K562 (cell line): ENCODE results near the gene RIPPLY3. TPM values are rescaled to one million over a fixed set of nuclear protein-coding genes. Genes with fewer than 3 reads are reported as not detected.

Experiments
- CHD4 ChIP-seq: fragments of 200-600 bp; sonication (generic); IDR thresholded peaks from 3 replicates; pipeline ENCODE4 v1.6.1; 2012; ENCODE audit warnings: low read depth, mild to moderate bottlenecking, mixed read lengths, low read length, inconsistent platforms; ENCODE audit not compliant: insufficient read depth, insufficient replicate concordance, poor library complexity, severe bottlenecking
- ETV5 ChIP-seq: sonication (generic); formaldehyde crosslinking; IDR thresholded peaks from 2 replicates; pipeline ENCODE4 v1.4.0; 2020; ENCODE audit warnings: low read depth, mild to moderate bottlenecking, missing genetic modification reagents
- KAT7 ChIP-seq: sonication (generic); formaldehyde crosslinking; IDR thresholded peaks from 2 replicates; pipeline ENCODE4 v1.8.0; 2022; ENCODE audit warnings: missing genetic modification reagents, mild to moderate bottlenecking, borderline replicate concordance
- LEF1 ChIP-seq: fragments of 450-650 bp; IDR thresholded peaks from 2 replicates; pipeline ENCODE4 v1.6.1; 2016; ENCODE audit warnings: mild to moderate bottlenecking
- TEAD2 ChIP-seq: fragments of 450-650 bp; IDR thresholded peaks from 2 replicates; pipeline ENCODE4 v1.6.1; 2016; ENCODE audit warnings: missing genetic modification characterization, control low read depth, missing compliant biosample characterization
- TSC22D4 ChIP-seq: fragments of 450-650 bp; IDR thresholded peaks from 2 replicates; pipeline ENCODE4 v1.6.1; 2016; ENCODE audit warnings: missing genetic modification characterization, missing biosample characterization, control low read depth
- ZNF324 ChIP-seq: fragments of 250-450 bp; sonication (Bioruptor Pico); IDR thresholded peaks from 2 replicates; pipeline ENCODE4 v1.4.0; 2020; ENCODE audit warnings: mild to moderate bottlenecking
- ZNF354B ChIP-seq: fragments of 250-450 bp; sonication (Bioruptor Pico); IDR thresholded peaks from 2 replicates; pipeline ENCODE4 v1.4.0; 2020
- ZNF644 ChIP-seq: fragments of 200-800 bp; sonication (Bioruptor generic); IDR thresholded peaks from 2 replicates; pipeline ENCODE4 v1.6.1; 2016; ENCODE audit warnings: low read depth, missing genetic modification characterization, missing compliant biosample characterization
- polyA plus RNA-seq, 8 experiments: library from polyadenylated mRNA; depleted of rRNA in 4 of 8; stranded (reverse) in 5 of 8; unstranded in 3 of 8; fragments of >200 nt; fragmentation: Nextera tagmentation in 2 of 8; fragmentation: Illumina TruSeq in 1 of 8; extraction: Ambion mirVana in 2 of 8; extraction: Trizol in 1 of 8; gene quantifications; 2 replicates each; pipeline versions ENCODE4 v1.2.1 to v1.2.3, GENCODE V29; 2011 to 2014; ENCODE audit warnings: inconsistent platforms in 1 of 8, missing spikeins in 1 of 8
- total RNA-seq, 7 experiments: library from RNA; depleted of rRNA in 6 of 7; stranded (reverse); fragments of >200 nt in 6 of 7; fragmentation: Illumina TruSeq in 2 of 7; extraction: Trizol in 2 of 7; gene quantifications; 2 replicates each; pipeline versions ENCODE4 v1.2.1 to v1.2.3, GENCODE V29; 2011 to 2021; ENCODE audit warnings: low replicate concordance in 1 of 7
- TF ChIP-seq, protein P1 (sequence below): sonication (generic); formaldehyde crosslinking; IDR thresholded peaks from 2 replicates; pipeline ENCODE4 v1.8.1; 2023; ENCODE audit warnings: mild to moderate bottlenecking, missing genetic modification reagents
- TF ChIP-seq, protein P2 (sequence below): sonication (generic); formaldehyde crosslinking; IDR thresholded peaks from 2 replicates; pipeline ENCODE4 v1.8.1; 2022; ENCODE audit warnings: missing genetic modification reagents
- TF ChIP-seq, protein P3 (sequence below): fragments of 250-450 bp; sonication (Bioruptor Pico); IDR thresholded peaks from 2 replicates; pipeline ENCODE4 v1.9.0; 2021; ENCODE audit warnings: mild to moderate bottlenecking
- TF ChIP-seq, protein P4 (sequence below), 2 experiments: fragments of 150-350 bp in 1 of 2; IDR thresholded peaks; 2 replicates each; pipeline ENCODE4 v1.6.1; 2012 to 2016; ENCODE audit warnings: low read depth in 2 of 2, low read length in 2 of 2, mild to moderate bottlenecking in 1 of 2, moderate library complexity in 1 of 2
- TF ChIP-seq, protein P5 (sequence below): fragments of 450-650 bp; IDR thresholded peaks from 2 replicates; pipeline ENCODE4 v1.7.1; 2018; ENCODE audit warnings: mild to moderate bottlenecking, low read depth; ENCODE audit not compliant: partially characterized antibody

Gene RIPPLY3
- total and polyA plus RNA-seq, 9 of the 15 experiments (the other 6 are each of a cell fraction or from before 2014, with no cell fraction given): not detected

DNA sequence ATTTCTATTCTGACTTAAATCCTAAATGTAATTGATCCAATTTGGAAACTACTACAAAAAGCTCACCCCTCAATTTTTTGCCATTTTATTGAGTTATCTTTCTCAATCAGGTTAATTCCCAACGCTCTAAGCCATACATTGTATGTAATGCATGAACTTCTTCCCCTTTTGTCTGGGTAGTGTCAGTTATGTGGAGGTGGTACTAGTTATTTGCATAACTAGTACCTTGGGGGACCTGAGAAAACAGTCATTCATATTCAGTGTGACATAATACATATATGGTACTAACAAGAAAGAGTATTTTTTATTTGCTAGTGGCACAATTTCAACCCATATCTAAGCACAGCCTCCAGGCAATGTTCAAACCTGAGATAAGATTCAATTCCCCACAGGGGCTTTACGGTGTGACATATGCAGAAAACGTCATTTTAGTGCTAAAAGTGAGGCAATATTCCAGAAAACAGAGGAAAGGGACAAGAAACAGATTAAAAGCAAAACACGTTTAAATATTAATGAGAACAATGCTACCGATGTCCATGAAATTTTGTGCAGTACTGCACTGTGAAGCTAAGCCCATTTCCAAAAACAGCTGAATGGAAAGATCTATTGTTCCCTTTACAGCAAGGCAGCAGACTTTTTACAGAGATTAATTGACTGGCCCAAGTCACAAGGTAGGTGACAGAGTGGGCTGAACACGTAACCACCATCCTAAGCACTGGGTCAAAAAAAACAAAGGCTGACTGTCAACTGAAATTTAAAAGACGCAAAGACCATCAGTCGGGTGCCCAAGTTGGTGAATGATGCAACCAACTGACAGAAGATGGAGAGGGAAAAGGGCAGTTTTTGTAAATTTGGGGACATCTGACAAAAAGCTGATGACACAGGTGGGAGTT lies 41.4 kb upstream of the RIPPLY3 start (continued):
- TF ChIP-seq, protein P1, sequence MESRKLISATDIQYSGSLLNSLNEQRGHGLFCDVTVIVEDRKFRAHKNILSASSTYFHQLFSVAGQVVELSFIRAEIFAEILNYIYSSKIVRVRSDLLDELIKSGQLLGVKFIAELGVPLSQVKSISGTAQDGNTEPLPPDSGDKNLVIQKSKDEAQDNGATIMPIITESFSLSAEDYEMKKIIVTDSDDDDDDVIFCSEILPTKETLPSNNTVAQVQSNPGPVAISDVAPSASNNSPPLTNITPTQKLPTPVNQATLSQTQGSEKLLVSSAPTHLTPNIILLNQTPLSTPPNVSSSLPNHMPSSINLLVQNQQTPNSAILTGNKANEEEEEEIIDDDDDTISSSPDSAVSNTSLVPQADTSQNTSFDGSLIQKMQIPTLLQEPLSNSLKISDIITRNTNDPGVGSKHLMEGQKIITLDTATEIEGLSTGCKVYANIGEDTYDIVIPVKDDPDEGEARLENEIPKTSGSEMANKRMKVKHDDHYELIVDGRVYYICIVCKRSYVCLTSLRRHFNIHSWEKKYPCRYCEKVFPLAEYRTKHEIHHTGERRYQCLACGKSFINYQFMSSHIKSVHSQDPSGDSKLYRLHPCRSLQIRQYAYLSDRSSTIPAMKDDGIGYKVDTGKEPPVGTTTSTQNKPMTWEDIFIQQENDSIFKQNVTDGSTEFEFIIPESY (CRISPR knock-in tag): no peak
- TF ChIP-seq ZNF644 (tag): peak; percentile 30; the same call in 1 of the 2 replicates
- 0 out of 2 replicates have a peak, but pooled peaks have one; percentile 38 for TF ChIP-seq ZNF324 (CRISPR knock-in tag)
- TF ChIP-seq, protein P2, sequence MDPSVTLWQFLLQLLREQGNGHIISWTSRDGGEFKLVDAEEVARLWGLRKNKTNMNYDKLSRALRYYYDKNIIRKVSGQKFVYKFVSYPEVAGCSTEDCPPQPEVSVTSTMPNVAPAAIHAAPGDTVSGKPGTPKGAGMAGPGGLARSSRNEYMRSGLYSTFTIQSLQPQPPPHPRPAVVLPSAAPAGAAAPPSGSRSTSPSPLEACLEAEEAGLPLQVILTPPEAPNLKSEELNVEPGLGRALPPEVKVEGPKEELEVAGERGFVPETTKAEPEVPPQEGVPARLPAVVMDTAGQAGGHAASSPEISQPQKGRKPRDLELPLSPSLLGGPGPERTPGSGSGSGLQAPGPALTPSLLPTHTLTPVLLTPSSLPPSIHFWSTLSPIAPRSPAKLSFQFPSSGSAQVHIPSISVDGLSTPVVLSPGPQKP (CRISPR knock-in tag): no peak
- TF ChIP-seq KAT7 (CRISPR knock-in tag): no peak
- TF ChIP-seq ETV5 (CRISPR knock-in tag): 0 out of 2 replicates have a peak, but pooled peaks have one; percentile 10
- peak; percentile 35; the same call in 1 of the 2 replicates for TF ChIP-seq LEF1
- TF ChIP-seq, protein P3, sequence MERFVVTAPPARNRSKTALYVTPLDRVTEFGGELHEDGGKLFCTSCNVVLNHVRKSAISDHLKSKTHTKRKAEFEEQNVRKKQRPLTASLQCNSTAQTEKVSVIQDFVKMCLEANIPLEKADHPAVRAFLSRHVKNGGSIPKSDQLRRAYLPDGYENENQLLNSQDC (CRISPR knock-in tag): no peak
- TF ChIP-seq CHD4: no peak
- no peak for TF ChIP-seq TEAD2 (tag)
- TF ChIP-seq TSC22D4 (tag): no peak
- TF ChIP-seq, protein P4, sequence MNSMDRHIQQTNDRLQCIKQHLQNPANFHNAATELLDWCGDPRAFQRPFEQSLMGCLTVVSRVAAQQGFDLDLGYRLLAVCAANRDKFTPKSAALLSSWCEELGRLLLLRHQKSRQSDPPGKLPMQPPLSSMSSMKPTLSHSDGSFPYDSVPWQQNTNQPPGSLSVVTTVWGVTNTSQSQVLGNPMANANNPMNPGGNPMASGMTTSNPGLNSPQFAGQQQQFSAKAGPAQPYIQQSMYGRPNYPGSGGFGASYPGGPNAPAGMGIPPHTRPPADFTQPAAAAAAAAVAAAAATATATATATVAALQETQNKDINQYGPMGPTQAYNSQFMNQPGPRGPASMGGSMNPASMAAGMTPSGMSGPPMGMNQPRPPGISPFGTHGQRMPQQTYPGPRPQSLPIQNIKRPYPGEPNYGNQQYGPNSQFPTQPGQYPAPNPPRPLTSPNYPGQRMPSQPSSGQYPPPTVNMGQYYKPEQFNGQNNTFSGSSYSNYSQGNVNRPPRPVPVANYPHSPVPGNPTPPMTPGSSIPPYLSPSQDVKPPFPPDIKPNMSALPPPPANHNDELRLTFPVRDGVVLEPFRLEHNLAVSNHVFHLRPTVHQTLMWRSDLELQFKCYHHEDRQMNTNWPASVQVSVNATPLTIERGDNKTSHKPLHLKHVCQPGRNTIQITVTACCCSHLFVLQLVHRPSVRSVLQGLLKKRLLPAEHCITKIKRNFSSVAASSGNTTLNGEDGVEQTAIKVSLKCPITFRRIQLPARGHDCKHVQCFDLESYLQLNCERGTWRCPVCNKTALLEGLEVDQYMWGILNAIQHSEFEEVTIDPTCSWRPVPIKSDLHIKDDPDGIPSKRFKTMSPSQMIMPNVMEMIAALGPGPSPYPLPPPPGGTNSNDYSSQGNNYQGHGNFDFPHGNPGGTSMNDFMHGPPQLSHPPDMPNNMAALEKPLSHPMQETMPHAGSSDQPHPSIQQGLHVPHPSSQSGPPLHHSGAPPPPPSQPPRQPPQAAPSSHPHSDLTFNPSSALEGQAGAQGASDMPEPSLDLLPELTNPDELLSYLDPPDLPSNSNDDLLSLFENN (IDR thresholded peaks at IDR 0.05; ENCODE audit: low read depth in 2 of 2, low read length in 2 of 2): no peak
- TF ChIP-seq, protein P5, sequence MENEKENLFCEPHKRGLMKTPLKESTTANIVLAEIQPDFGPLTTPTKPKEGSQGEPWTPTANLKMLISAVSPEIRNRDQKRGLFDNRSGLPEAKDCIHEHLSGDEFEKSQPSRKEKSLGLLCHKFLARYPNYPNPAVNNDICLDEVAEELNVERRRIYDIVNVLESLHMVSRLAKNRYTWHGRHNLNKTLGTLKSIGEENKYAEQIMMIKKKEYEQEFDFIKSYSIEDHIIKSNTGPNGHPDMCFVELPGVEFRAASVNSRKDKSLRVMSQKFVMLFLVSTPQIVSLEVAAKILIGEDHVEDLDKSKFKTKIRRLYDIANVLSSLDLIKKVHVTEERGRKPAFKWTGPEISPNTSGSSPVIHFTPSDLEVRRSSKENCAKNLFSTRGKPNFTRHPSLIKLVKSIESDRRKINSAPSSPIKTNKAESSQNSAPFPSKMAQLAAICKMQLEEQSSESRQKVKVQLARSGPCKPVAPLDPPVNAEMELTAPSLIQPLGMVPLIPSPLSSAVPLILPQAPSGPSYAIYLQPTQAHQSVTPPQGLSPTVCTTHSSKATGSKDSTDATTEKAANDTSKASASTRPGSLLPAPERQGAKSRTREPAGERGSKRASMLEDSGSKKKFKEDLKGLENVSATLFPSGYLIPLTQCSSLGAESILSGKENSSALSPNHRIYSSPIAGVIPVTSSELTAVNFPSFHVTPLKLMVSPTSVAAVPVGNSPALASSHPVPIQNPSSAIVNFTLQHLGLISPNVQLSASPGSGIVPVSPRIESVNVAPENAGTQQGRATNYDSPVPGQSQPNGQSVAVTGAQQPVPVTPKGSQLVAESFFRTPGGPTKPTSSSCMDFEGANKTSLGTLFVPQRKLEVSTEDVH: peak; percentile 29
- TF ChIP-seq ZNF354B: no peak; the same call in 1 of the 2 replicates
